NCI-H526 treated with DMSO at 0.1 percent for 48 hours (cell line): ENCODE data around the gene SH3YL1.

Experiments
- DNase-seq: peaks from one replicate; lab custom pipeline; 2025; lab: John Stamatoyannopoulos, UW

SH3YL1 gene

DNA sequence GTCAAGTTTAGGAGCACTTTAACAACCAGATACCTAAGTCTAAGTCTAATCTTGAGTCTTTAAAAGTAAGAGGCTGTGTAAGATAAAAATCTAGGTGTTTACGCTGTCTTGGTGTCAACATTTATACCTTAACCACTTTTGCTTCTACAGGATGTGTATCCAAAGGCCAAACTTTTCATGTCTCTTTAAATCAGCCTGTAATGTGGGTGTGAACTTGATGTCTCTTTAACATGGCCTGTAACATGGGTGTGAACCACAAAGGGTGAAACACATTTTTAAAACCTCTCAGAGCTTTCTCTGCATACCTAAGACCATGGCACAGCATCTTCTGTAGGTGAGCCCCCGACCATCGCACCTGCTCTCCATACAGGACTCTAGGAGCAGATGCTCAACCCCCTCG is 40.4 kb downstream of the SH3YL1 start:
- DNase-seq, result no peak

- DNase-seq, result no peak
Measured at GRCh38 chr2:216068-216467, 47.8 kb downstream of the SH3YL1 start.

DNA sequence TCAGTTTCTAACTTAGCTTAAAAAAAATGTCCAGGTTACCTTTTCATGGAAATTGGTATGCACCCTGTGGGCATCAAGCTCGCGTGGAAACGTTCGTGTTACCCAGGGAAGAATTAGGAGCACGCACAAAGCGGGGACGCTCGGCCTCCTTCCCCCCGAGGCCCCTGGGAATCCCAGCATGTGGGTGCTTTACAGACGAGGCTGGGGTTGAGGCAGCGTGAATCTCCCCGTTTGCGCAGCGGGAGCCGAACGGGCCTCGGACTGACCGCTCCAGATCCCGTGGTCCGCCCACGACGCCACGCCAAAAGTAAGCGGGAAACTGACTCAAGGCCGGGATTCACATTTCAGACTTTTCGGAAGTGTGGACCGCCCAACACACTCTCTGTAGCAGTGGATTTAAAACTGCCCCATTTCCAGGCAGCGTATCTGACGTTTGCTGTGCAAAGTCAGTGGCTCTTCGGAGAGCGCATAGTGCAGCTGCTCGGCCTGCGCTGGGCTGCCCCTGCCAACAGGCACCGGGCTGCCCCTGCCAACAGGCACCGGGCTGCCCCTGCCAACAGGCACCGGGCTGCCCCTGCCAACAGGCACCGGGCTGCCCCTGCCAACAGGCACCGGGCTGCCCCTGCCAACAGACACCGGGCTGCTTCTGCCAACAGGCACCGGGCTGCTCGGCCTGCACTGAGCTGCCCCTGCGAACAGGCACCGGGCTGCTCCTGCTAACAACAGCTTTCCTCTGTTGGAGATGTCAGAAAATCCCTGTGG is 49.7 kb downstream of the SH3YL1 start:
- no peak for DNase-seq

DNA sequence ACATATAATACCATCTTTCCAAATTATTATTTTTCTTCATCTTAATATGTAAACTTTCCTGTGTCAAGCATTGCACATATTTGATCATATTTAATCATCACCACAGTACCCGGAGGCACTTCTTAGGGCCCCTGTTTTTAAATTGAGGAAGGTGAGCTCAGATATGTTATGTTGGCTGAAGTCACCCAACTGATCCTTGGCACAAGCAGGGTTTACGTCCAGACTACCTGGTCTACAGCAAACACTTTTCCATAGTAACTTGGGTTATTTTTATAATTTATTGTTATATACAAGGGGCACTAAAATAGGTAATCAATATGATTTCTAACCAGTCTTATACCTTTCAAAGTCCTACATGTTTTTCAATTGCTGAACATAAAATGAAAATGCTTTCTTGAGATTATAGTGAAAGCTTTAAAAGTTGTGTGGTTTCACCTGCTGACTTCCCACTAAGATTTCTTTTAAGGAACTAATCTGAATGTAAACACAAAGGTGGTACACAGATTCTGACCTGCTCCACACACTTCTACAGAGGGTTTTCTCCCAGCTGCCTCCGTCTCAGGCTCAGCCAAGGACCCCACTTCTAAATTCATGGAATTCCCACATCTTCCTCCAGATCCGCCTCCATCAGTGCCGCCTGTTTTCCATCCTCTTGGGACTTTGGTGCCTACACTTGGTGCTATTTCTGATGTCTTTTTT is 52.2 kb downstream of the SH3YL1 start:
- no peak for DNase-seq

GRCh38 chr2:210660-211059 is 53.2 kb downstream of the SH3YL1 start:
- no peak for DNase-seq

GRCh38 chr2:209470-209869 is 54.4 kb downstream of the SH3YL1 start:
- DNase-seq, result no peak

DNA sequence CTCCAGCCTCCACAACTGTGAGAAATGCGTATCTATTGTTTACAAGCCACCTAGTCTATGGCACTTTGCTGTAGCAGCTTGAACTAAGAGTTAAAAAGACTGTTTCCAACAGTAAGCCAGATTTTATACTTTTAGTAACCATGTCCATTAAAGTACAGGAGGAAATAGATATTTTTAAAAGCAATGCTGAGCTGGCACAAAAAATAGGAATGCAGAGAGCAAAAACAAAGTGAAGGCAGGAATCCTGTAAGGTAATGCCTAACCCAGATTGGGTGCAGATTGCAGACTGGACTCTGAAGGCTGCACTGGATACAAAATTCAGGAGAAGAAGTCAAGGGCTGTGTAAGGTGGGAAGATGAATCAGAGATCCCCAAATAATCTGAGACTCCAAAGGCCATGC is 55.5 kb downstream of the SH3YL1 start:
- no peak for DNase-seq

DNA sequence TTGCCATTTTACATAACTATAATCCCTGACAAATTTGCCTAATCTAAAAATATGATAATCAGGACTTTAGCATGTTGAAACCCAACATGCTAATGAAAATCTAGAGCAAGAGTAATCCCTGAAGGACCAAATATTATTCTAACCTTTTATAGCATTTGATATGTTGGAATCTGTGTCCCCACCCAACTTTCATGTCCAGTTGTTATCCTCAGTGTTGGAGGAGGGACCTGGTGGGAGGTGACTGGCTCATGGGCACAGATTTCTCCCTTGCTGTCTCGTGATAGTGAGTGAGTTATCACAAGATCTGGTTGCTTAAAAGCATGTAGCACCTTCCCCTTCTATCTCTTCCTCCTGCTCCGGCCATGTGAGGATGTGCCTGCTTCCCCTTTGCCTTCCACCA is 59.8 kb downstream of the SH3YL1 start:
- DNase-seq, result no peak

DNA sequence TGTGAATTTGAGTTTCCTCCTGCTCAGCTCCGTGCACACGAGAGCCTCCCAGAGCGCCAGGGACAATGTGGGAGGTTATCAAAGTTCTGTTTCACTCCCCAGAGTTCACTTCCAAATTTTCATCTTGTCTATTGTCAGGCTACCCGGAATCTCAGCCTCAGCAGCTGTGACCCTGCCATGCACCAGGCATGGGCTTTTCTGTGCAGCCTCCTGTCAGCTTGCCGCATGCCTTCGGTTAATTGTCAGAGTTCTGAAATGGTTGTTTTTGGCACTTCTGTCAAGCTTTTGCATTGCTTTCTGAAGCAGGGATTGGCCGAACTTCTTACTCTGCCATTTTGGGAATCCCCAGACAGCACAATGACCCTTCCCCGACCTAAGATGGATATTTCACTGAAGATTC is 60.4 kb downstream of the SH3YL1 start:
- DNase-seq, result no peak

DNA sequence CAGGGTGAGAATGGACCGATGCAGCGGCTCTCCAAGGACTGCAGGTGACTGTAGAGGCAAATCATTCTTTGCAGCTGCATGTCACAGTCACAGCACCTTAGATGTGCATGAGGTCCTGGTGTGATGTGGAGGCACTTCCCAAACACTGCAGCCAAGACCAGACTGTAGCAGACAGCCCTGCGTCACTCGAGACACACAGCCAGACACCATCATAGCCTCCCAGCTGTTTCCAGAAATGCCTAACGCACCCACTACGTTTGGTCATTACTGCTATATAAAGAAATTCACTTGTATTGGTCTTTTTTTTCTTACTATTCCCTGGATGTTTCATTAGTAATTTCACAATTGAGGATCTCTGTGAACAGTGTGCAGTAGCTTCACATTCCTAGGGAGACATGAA is 60.9 kb downstream of the SH3YL1 start:
- DNase-seq, result no peak

- no peak for DNase-seq
Measured at GRCh38 chr2:201648-202433, 62.0 kb downstream of the SH3YL1 start.

DNA sequence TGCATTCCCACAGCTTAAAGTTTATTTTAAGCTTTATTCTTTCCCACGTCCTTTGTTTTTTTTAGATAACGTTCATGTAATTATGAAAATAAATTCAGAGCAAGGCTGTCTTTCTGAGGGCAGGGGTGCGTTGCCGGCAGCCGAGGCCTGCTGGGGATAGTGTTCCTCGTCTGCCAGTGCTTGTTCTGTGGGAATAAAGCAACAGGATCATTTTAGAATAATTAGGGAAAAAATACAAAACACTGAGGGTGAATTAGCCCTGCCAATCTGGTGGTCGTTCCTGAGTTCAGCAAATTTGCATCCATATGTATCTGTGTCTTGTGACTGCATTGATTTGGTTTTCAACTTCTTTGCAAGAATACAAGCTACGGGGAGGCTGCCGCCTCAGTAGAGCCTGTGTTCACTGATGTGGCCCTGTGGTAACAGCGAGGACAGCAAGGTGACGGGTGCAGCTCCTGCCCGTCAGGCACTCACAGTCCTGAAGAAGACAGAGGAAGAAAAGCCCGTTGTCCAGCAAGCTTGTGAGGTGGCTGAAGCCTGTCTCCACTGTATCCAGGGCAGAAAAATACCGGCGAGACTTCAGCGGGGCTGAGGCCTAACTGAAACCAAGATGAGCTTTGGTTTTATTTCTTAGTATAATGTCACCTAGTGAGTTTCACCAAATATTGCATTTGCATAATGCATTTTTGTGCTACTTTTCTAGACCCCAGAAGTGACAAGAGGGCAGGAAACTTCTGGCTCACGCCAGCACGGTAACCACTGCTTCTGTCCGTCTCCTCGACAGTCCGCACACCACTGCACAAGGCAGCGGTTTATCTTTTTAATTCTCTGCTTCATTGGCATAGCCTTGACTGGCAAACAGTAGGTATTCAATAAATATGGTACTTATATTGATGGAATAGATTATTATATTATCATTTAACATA is 64.5 kb downstream of the SH3YL1 start:
- no peak for DNase-seq

DNA sequence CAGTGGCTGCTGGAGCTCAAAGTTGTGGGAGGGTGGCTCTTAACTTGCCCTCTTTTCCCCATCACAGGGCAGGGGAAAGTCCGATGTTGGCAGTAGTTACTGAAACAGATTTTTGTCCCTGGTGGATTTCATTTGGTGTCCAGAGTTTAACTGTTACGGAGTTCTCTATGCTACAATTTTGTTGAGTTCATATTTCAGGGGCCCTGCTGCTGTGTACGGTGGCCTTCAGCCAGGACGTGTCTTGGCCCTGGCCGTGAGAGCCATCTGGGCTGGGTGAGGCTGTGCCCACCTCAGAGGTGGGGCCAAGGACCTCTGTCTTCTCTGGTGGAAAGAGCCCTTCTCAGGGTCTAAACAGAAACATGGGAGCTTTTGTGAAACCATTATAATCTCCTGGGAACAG is 67.4 kb downstream of the SH3YL1 start:
- no peak for DNase-seq

- no peak for DNase-seq
Measured at GRCh38 chr2:195932-196331, 67.9 kb downstream of the SH3YL1 start.

DNA sequence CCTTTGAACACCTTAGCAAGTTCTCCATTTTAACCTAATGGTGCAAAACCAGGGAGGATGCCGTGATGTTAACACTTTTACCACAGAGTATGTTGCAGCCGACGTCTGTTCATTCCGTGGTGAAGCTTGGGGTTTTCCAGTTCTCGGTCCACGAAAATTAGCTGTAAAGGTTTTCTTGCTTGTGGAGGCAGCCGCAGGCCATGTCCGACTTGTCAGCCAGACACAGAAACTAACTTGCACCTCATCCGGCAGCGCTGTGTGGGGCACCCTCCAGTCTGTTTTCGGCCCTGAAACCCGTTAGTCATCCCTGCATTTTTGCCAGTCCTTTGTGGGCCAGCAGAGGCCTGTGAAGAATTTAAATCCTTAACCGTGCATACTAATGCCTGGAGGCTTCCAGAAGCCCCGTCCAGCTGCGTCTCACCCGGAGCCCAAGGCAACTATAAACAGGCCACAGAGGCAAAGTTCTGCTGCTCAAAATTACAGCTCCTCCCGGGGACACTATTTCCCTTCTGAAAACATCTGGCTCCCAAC is 70.6 kb downstream of the SH3YL1 start:
- DNase-seq, result no peak

- DNase-seq, result no peak
Measured at GRCh38 chr2:191311-192190, 72.3 kb downstream of the SH3YL1 start.

DNA sequence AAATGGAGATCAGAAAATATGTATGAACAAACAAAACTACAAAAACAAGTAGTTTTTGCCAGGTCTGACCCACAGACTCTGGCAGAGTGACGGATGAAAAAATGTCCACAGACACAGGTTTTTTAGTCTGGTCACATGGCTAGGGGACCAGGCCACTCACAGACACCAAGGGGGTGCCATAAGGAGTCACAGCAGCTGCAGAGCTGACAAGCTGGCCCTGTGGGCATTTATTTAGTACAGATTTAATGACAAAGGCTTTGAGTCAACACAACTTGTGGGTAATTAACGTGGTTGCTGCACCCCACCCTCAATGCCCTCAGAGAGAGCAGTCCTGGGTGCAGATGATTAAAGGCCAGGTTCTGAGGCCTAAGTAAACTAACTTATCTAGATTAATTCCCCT is 76.0 kb downstream of the SH3YL1 start:
- no peak for DNase-seq

GRCh38 chr2:185221-185620 is 78.6 kb downstream of the SH3YL1 start:
- no peak for DNase-seq

DNA sequence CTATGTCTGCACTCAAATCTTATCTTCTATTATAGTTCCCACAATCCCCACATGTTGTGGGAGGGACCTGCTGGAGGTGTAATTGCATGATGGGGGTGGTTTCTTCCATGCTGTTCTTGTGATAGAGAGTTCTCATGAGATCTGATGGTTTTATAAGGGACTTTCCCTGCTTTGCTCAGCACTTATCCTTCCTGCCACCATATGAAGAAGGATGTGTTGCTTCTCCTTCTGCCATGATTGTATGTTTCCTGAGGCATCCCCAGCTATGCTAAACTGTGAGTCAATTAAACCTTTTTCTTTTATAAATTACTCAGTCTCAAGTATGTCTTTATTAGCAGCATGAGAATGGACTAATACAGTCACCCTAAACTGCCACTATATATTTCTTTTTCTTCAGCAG is 79.1 kb downstream of the SH3YL1 start:
- DNase-seq, result no peak

DNA sequence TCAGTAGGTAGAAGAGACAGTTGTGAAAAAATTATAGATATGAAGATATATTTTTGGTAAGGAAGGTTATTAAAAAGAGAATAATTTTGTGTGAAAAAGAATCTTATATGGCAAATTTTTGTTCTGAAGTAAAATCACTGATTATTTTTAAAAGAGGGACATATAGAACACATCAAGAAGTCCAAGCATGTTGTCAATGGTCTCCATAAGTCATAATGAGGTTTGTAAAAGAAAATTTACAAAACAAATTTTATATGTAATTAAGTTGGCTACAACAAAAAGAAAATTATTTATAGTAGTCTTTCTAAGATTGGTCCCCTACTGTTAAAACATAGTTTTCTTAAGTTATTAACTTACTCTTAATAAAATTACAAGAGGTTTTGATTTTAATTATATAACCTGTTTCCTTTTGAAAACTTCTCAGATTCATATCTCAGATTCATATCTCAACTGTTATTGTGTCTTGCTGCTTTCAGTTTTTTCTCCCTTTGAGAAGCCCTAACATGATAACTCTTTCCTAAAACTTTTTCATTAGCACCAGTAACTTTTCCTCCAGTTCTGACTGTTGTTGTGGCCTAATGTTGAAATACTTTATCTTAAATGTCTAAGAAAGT is 81.2 kb downstream of the SH3YL1 start:
- DNase-seq, result no peak
